Stimulated activated CD8-positive, alpha-beta memory T cell treated with anti-CD3 and anti-CD28 coated beads, Interleukin-4, amount 100 ng/mL, for 4 hours (primary cell): ENCODE data around the gene MSLN.
A peak's percentile ranks its signal among the peaks of the same experiment; 100 is the strongest.
"Not testable (repeated sequence)": the region's sequence is repeated elsewhere in the genome, so short reads cannot be mapped to it uniquely, and the experiment has no call there.

Source experiments
- DNase-seq, 2 donors: peaks; one replicate each; pipeline ENCODE4 v3.0.0-alpha.2; 2020; ENCODE audit warnings: low read depth in 2 of 2, low spot score in 1 of 2

Gene MSLN

GRCh38 chr16:734208-734980 lies 26.1 kb upstream of the MSLN start:
- no peak for DNase-seq

GRCh38 chr16:734981-735881 lies 25.3 kb upstream of the MSLN start:
- DNase-seq: no peak

GRCh38 chr16:735982-736453 lies 24.5 kb upstream of the MSLN start:
- DNase-seq: no peak

GRCh38 chr16:736936-737481 lies 23.5 kb upstream of the MSLN start:
- DNase-seq: no peak

- DNase-seq: no peak
These were observed 20.7 kb upstream of the MSLN start for GRCh38 chr16:739560-740458.

- no peak for DNase-seq
These were observed 20.1 kb upstream of the MSLN start for GRCh38 chr16:740459-740763.

GRCh38 chr16:740764-741505 lies 19.6 kb upstream of the MSLN start, which contains the start of gene CIAO3:
Gene CIAO3 (minus strand): TSS chr16:740997. CDS start chr16:740985, 12 bp downstream.
- peak; percentile 83 to 85 for DNase-seq

- DNase-seq: no peak
These were observed 18.4 kb upstream of the MSLN start for GRCh38 chr16:741986-742629.

- not testable (repeated sequence) for DNase-seq
These were observed 17.6 kb upstream of the MSLN start for GRCh38 chr16:742894-743293.

- no peak for DNase-seq
These were observed 16.6 kb upstream of the MSLN start for GRCh38 chr16:743794-744500.

GRCh38 chr16:745739-746138 lies 14.8 kb upstream of the MSLN start:
- no peak for DNase-seq

- DNase-seq: no peak
These were observed 13.9 kb upstream of the MSLN start for GRCh38 chr16:746637-747036.

GRCh38 chr16:747978-748746 lies 12.4 kb upstream of the MSLN start:
- no peak for DNase-seq

- no peak for DNase-seq
These were observed 11.5 kb upstream of the MSLN start for GRCh38 chr16:749010-749409.

GRCh38 chr16:750485-750884 lies 10.0 kb upstream of the MSLN start:
- DNase-seq: no peak

- DNase-seq: no peak
These were observed 9.2 kb upstream of the MSLN start for GRCh38 chr16:751152-752006.

- no peak for DNase-seq
These were observed 8.6 kb upstream of the MSLN start for GRCh38 chr16:752007-752312.
